Activated T-cell treated with anti-CD3 and anti-CD28 coated beads for 24 hours (primary cell): Measurements from ENCODE around the gene KCNH8.
"Not testable (repeated sequence)": the region's sequence is repeated elsewhere in the genome, so short reads cannot be mapped to it uniquely, and the experiment has no call there.

Experiments used
- DNase-seq: peaks from one replicate; pipeline ENCODE4 v3.0.0-alpha.2; 2020; ENCODE audit warnings: low read depth

The KCNH8 gene

GRCh38 chr3:19147905-19148767, at the start of gene KCNH8:
KCNH8 (plus strand) TSS chr3:19148510; CDS start chr3:19148720, 210 bp downstream.
- no peak for DNase-seq

- DNase-seq: not testable (repeated sequence)
Measured at GRCh38 chr3:19102654-19103290, 45.5 kb upstream of the KCNH8 start.

- DNase-seq: no peak
Measured at GRCh38 chr3:19103510-19103909, 44.8 kb upstream of the KCNH8 start.

GRCh38 chr3:19104459-19104858, 43.9 kb upstream of the KCNH8 start:
- no peak for DNase-seq

- DNase-seq: no peak
Measured at GRCh38 chr3:19105826-19106225, 42.5 kb upstream of the KCNH8 start.

GRCh38 chr3:19106307-19106706, 42.0 kb upstream of the KCNH8 start:
- DNase-seq: no peak

GRCh38 chr3:19107719-19108118, 40.6 kb upstream of the KCNH8 start:
- no peak for DNase-seq

GRCh38 chr3:19110335-19110895, 37.9 kb upstream of the KCNH8 start:
- DNase-seq: no peak

- DNase-seq: no peak
Measured at GRCh38 chr3:19114461-19114860, 33.8 kb upstream of the KCNH8 start.

- DNase-seq: no peak
Measured at GRCh38 chr3:19116239-19116638, 32.1 kb upstream of the KCNH8 start.

- DNase-seq: no peak
Measured at GRCh38 chr3:19124752-19125151, 23.6 kb upstream of the KCNH8 start.

- DNase-seq: no peak
Measured at GRCh38 chr3:19139863-19140262, 8.4 kb upstream of the KCNH8 start.

GRCh38 chr3:19146685-19147650, 1.3 kb upstream of the KCNH8 start:
- peak; percentile 32 for DNase-seq

- DNase-seq: no peak
Measured at GRCh38 chr3:19148768-19149091, 420 bp downstream of the KCNH8 start.

- no peak for DNase-seq
Measured at GRCh38 chr3:19149368-19149767, 1.1 kb downstream of the KCNH8 start.

GRCh38 chr3:19151171-19151570, 2.9 kb downstream of the KCNH8 start:
- DNase-seq: no peak

- no peak for DNase-seq
Measured at GRCh38 chr3:19154693-19155250, 6.5 kb downstream of the KCNH8 start.

- DNase-seq: no peak
Measured at GRCh38 chr3:19155375-19155774, 7.1 kb downstream of the KCNH8 start.

GRCh38 chr3:19159966-19160635, 11.8 kb downstream of the KCNH8 start:
- DNase-seq: no peak

- DNase-seq: no peak
Measured at GRCh38 chr3:19165654-19166053, 17.3 kb downstream of the KCNH8 start.

GRCh38 chr3:19171794-19172193, 23.5 kb downstream of the KCNH8 start:
- no peak for DNase-seq
